HCT116 (cell line): Measurements from ENCODE around the gene MGAT4C. TPM values are rescaled to one million over a fixed set of nuclear protein-coding genes. Genes with fewer than 3 reads are reported as not detected.
A peak's percentile ranks its signal among the peaks of the same experiment; 100 is the strongest.

Experiments used
- ATAC-seq: fragments of 200-7000 bp; cut with Tn5 transposase; 2 replicates; pipeline ENCODE4 v1.9.1; 2020; ENCODE audit warnings: mild to moderate bottlenecking, moderate library complexity
- BruUV-seq: library from RNA; stranded (reverse); fragments of 400-500 nt; replicated peaks from 2 replicates; lab custom pipeline; 2021; lab: Mats Ljungman, UMichigan
- CTCF ChIA-PET: fragments of 300-600 bp; sonication (Branson Sonifier 250); formaldehyde crosslinking; loops from one replicate; lab custom pipeline; 2021; ENCODE audit warnings: antibody characterized with exemption; lab: Charles Lee
- POLR2A ChIA-PET: fragments of 300-600, 350-600 bp; sonication (Branson Sonifier 250); formaldehyde crosslinking; loops from one replicate; lab custom pipeline; 2021; ENCODE audit warnings: antibody characterized with exemption; lab: Charles Lee
- RAD21 ChIA-PET, 2 experiments: fragments of 300-600 bp; sonication (Branson Sonifier 250); formaldehyde crosslinking; loops; one replicate each; lab custom pipeline; 2023; ENCODE audit warnings: low total read pairs in 2 of 2; ENCODE audit not compliant: uncharacterized antibody in 2 of 2, unreplicated experiment in 2 of 2, low non-redundant PET in 1 of 2; lab: Charles Lee
- DNase-seq: peaks from one replicate; pipeline ENCODE4 v3.0.0-alpha.2; 2010; ENCODE audit warnings: low read depth, low spot score
- H2AFZ ChIP-seq: fragments of 200-600 bp; shearing (Covaris generic), sonication (generic); 2 replicates; pipeline ENCODE4 v1.6.1; 2017; ENCODE audit warnings: low read depth, mixed run types, mixed read lengths, antibody characterized with exemption, low read length; ENCODE audit not compliant: poor library complexity, severe bottlenecking
- H3K27ac ChIP-seq: 2 replicates; pipeline ENCODE4 v1.5.1; 2012; ENCODE audit warnings: low read depth, low read length
- H3K27me3 ChIP-seq: fragments of 200-600 bp; sonication (generic); 2 replicates; pipeline ENCODE4 v1.6.1; 2016; ENCODE audit warnings: mixed run types, low read length, mixed read lengths; ENCODE audit not compliant: insufficient read depth
- H3K36me3 ChIP-seq, 2 experiments: fragments of 200-500 bp in 1 of 2; fragments of 200-600 bp in 1 of 2; sonication (Bioruptor generic) in 1 of 2; sonication (generic) in 1 of 2; 2 replicates each; pipeline versions ENCODE4 v1.5.1 to v1.6.1; 2014 to 2016; ENCODE audit warnings: low read length in 2 of 2, inconsistent platforms in 1 of 2, mixed read lengths in 1 of 2, mixed run types in 1 of 2; ENCODE audit not compliant: insufficient read depth in 2 of 2, control insufficient read depth in 1 of 2
- H3K4me1 ChIP-seq, 2 experiments: fragments of 200-600 bp in 1 of 2; sonication (generic) in 1 of 2; 2 replicates each; pipeline versions ENCODE4 v1.5.1 to v1.6.1; 2012 to 2017; ENCODE audit warnings: low read length in 2 of 2, inconsistent platforms in 1 of 2, mild to moderate bottlenecking in 1 of 2, mixed read lengths in 1 of 2, mixed run types in 1 of 2, moderate library complexity in 1 of 2; ENCODE audit not compliant: insufficient read depth in 2 of 2, control insufficient read depth in 1 of 2
- H3K4me2 ChIP-seq: fragments of 200-600 bp; sonication (generic); 2 replicates; pipeline ENCODE4 v1.6.1; 2017; ENCODE audit warnings: mixed run types, low read length, mixed read lengths
- H3K4me3 ChIP-seq, 2 experiments: fragments of 200-600 bp in 1 of 2; sonication (generic) in 1 of 2; replicated peaks in 1 of 2; 2 replicates each; pipeline ENCODE4 v1.5.1; 2011 to 2016; ENCODE audit warnings: low read length in 2 of 2, control low read depth in 1 of 2, low read depth in 1 of 2, mild to moderate bottlenecking in 1 of 2, mixed read lengths in 1 of 2, mixed run types in 1 of 2
- H3K79me2 ChIP-seq: fragments of 200-600 bp; sonication (generic); 2 replicates; pipeline ENCODE4 v1.6.1; 2017; ENCODE audit warnings: mild to moderate bottlenecking, mixed run types, low read length, moderate library complexity, mixed read lengths; ENCODE audit not compliant: insufficient read depth
- H3K9ac ChIP-seq: fragments of 200-600 bp; sonication (generic); 2 replicates; pipeline ENCODE4 v1.6.1; 2016; ENCODE audit warnings: low read length, mixed read lengths
- H3K9me2 ChIP-seq: fragments of 200-600 bp; sonication (generic), shearing (Covaris generic); 2 replicates; pipeline ENCODE4 v1.6.1; 2017; ENCODE audit warnings: mixed run types, mild to moderate bottlenecking, moderate library complexity; ENCODE audit not compliant: insufficient read depth
- H3K9me3 ChIP-seq, 2 experiments: fragments of 200-500 bp in 1 of 2; fragments of 200-600 bp in 1 of 2; sonication (Bioruptor generic) in 1 of 2; sonication (generic) in 1 of 2; 2 replicates each; pipeline ENCODE4 v1.6.1; 2014 to 2017; ENCODE audit warnings: low read length in 2 of 2, mixed read lengths in 2 of 2, inconsistent platforms in 1 of 2, low read depth in 1 of 2, mild to moderate bottlenecking in 1 of 2, mixed run types in 1 of 2, moderate library complexity in 1 of 2; ENCODE audit not compliant: control insufficient read depth in 1 of 2, insufficient read depth in 1 of 2
- H4K20me1 ChIP-seq: fragments of 200-600 bp; sonication (generic), shearing (Covaris generic); 2 replicates; pipeline ENCODE4 v1.6.1; 2017; ENCODE audit warnings: mixed run types, mild to moderate bottlenecking, moderate library complexity; ENCODE audit not compliant: insufficient read depth
- CBX3 ChIP-seq: IDR thresholded peaks from 2 replicates; pipeline ENCODE4 v1.6.1; 2012; ENCODE audit warnings: low read depth
- CTCF ChIP-seq, 3 experiments: fragments of 200-600 bp in 1 of 3; sonication (generic) in 1 of 3; IDR thresholded peaks in 2 of 3; conservative IDR thresholded peaks in 1 of 3; 2 replicates each; pipeline ENCODE4 v1.5.1; 2012 to 2017; ENCODE audit warnings: low read depth in 2 of 3, low read length in 2 of 3, antibody characterized with exemption in 1 of 3, borderline replicate concordance in 1 of 3, control low read depth in 1 of 3, mild to moderate bottlenecking in 1 of 3, mixed read lengths in 1 of 3, mixed run types in 1 of 3, moderate library complexity in 1 of 3; ENCODE audit not compliant: insufficient read depth in 1 of 3
- EGR1 ChIP-seq: IDR thresholded peaks from 2 replicates; pipeline ENCODE4 v1.6.1; 2012; ENCODE audit warnings: low read depth
- ELF1 ChIP-seq: IDR thresholded peaks from 2 replicates; pipeline ENCODE4 v1.6.1; 2012; ENCODE audit warnings: low read depth, borderline replicate concordance
- RAD21 ChIP-seq: IDR thresholded peaks from 2 replicates; pipeline ENCODE4 v1.6.1; 2012; ENCODE audit warnings: low read depth, mild to moderate bottlenecking
- SP1 ChIP-seq: IDR thresholded peaks from 2 replicates; pipeline ENCODE4 v1.6.1; 2012; ENCODE audit warnings: low read depth
- YY1 ChIP-seq: IDR thresholded peaks from 2 replicates; pipeline ENCODE4 v1.6.1; 2011; ENCODE audit warnings: low read length, low read depth, moderate library complexity, mild to moderate bottlenecking; ENCODE audit not compliant: insufficient replicate concordance; ENCODE audit errors: extremely low read depth
- intact Hi-C: fragments of 100-400 bp; cut with micrococcal nuclease; formaldehyde crosslinking; loops from 2 replicates; pipeline ENCODE4 v1.10.0; 2022
- total RNA-seq: library from RNA; stranded (reverse); gene quantifications from one replicate; pipeline ENCODE4 v1.2.1, GENCODE V29; 2021; ENCODE audit not compliant: unreplicated experiment
- TF ChIP-seq, protein P1 (sequence below): IDR thresholded peaks from 2 replicates; pipeline ENCODE4 v1.6.1; 2012
- TF ChIP-seq, protein P2 (sequence below): IDR thresholded peaks from 2 replicates; pipeline ENCODE4 v1.6.1; 2012; ENCODE audit warnings: low read depth

Gene MGAT4C
- total RNA-seq, 1 experiment from 2014 or later: not detected

GRCh38 chr12:85927166-85927565 lies 329.0 kb downstream of the MGAT4C start:
- Histone ChIP-seq H3K9me2 (no peaks in the 10 kb centered on the region), H3K4me2 (no peak overlapping the region), H3K4me3 (no peak overlapping the region), H3K9ac (no peak overlapping the region), H3K27me3 (no peaks in the 10 kb centered on the region), H2AFZ (no peak overlapping the region), H3K36me3 (no peaks in the 10 kb centered on the region), H3K9me3 (no peaks in the 10 kb centered on the region), H3K4me1 (no peaks in the 10 kb centered on the region), H3K79me2 (no peaks in the 10 kb centered on the region), H3K27ac (no peak overlapping the region), H4K20me1 (no peaks in the 10 kb centered on the region)
- no TSS peak for BruUV-seq
- intact Hi-C loops: loop anchor here (10.0 kb wide), 1 partner anchor 1052 kb away; no protein-coding TSS in a partner anchor
- ChIA-PET RAD21 (interaction anchor here in 1 of 2 experiments (1.2 kb wide), 1 partner anchor 987 kb away, joined by 3 read pairs; no protein-coding TSS in a partner anchor), CTCF (no interaction called here), POLR2A (no interaction called here)
- no peak for TF ChIP-seq ELF1
- no peak for TF ChIP-seq SP1
- TF ChIP-seq, protein P1, sequence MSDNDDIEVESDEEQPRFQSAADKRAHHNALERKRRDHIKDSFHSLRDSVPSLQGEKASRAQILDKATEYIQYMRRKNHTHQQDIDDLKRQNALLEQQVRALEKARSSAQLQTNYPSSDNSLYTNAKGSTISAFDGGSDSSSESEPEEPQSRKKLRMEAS: no peak
- no peak for TF ChIP-seq EGR1
- TF ChIP-seq YY1: no peak
- no peak for TF ChIP-seq CBX3
- DNase-seq (no peak), ATAC-seq (no peak)

DNA sequence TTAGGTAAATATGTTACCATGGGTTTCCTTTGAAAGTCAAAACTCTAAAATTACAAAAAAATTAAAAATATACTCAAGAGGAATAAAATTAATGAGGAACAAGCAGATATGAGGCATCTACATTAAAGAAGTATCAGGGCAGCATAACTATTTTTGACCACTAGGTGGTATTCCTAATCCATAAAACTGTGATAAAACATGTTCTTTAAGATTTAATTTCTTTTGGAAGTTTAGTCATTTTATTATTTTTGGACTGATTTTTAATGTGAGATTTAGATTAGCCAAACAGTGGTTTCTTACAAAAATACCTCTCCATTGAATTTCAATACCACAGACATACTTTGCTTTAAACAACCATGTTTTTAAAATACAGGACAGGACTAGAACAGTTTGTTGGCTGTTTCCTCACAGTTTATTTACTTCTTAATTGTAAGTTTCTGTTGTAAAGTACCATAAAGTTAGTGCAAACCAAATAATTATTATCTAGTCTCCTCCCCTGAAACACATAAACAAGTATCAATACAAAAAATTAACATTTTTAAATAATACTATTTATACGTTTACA lies 332.3 kb downstream of the MGAT4C start:
- Histone ChIP-seq H3K9me2 (no peaks in the 10 kb centered on the region), H3K4me2 (no peak overlapping the region), H3K4me1 (no peaks in the 10 kb centered on the region), H4K20me1 (no peaks in the 10 kb centered on the region), H3K79me2 (no peaks in the 10 kb centered on the region), H3K4me3 (no peak overlapping the region), H3K36me3 (no peaks in the 10 kb centered on the region), H2AFZ (peak overlapping the region; percentile 40), H3K27me3 (no peaks in the 10 kb centered on the region), H3K9ac (no peak overlapping the region), H3K27ac (no peak overlapping the region), H3K9me3 (no peaks in the 10 kb centered on the region)
- POLR2A ChIA-PET: no interaction called here
- intact Hi-C loops: loop anchor here (2.0 to 10.0 kb wide), 4 partner anchors 29 to 1049 kb away; no protein-coding TSS in a partner anchor
- DNase-seq: peak; percentile 21
- RAD21 ChIA-PET: no interaction called here
- CTCF ChIA-PET: interaction anchor here (1.1 to 3.0 kb wide), 6 partner anchors 9 to 991 kb away, joined by 3 to 12 read pairs (median 8); no protein-coding TSS in a partner anchor
- no peak for ATAC-seq
- no TSS peak for BruUV-seq
- TF ChIP-seq RAD21: peak; percentile 69
- TF ChIP-seq, protein P2, sequence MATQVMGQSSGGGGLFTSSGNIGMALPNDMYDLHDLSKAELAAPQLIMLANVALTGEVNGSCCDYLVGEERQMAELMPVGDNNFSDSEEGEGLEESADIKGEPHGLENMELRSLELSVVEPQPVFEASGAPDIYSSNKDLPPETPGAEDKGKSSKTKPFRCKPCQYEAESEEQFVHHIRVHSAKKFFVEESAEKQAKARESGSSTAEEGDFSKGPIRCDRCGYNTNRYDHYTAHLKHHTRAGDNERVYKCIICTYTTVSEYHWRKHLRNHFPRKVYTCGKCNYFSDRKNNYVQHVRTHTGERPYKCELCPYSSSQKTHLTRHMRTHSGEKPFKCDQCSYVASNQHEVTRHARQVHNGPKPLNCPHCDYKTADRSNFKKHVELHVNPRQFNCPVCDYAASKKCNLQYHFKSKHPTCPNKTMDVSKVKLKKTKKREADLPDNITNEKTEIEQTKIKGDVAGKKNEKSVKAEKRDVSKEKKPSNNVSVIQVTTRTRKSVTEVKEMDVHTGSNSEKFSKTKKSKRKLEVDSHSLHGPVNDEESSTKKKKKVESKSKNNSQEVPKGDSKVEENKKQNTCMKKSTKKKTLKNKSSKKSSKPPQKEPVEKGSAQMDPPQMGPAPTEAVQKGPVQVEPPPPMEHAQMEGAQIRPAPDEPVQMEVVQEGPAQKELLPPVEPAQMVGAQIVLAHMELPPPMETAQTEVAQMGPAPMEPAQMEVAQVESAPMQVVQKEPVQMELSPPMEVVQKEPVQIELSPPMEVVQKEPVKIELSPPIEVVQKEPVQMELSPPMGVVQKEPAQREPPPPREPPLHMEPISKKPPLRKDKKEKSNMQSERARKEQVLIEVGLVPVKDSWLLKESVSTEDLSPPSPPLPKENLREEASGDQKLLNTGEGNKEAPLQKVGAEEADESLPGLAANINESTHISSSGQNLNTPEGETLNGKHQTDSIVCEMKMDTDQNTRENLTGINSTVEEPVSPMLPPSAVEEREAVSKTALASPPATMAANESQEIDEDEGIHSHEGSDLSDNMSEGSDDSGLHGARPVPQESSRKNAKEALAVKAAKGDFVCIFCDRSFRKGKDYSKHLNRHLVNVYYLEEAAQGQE: no peak
- peak; percentile 36 to 73 (median 41); a peak in 4 of 6 replicates for TF ChIP-seq CTCF (IDR thresholded peaks at IDR 0.05 in 2 of 3, conservative IDR thresholded peaks at IDR 0.05 in 1 of 3; ENCODE audit: borderline replicate concordance in 1 of 3, insufficient read depth in 1 of 3, low read depth in 2 of 3, low read length in 2 of 3)
- TF ChIP-seq, all 23 proteins: peak for 2
